Thoracic aorta (tissue), 2 donors: ENCODE results near the gene SAPCD2. TPM values are rescaled to one million over a fixed set of nuclear protein-coding genes. Genes with fewer than 3 reads are reported as not detected.

ENCODE experiments used
- ATAC-seq: fragments of 150-250 bp; one replicate; pipeline ENCODE4 v1.8.0; 2017; ENCODE audit warnings: low read depth; ENCODE audit not compliant: insufficient number of reproducible peaks, low FRiP score
- DNase-seq: peaks from one replicate; pipeline ENCODE4 v3.0.0-alpha.2; 2020; ENCODE audit warnings: low spot score
- H3K27ac ChIP-seq, 2 donors: fragments of 200-600 bp; sonication (generic); 1 replicate in 1 of 2; 2 replicates in 1 of 2; pipeline ENCODE4 v1.5.1; 2016; ENCODE audit warnings: mild to moderate bottlenecking in 2 of 2, moderate library complexity in 2 of 2
- H3K27me3 ChIP-seq: fragments of 200-600 bp; sonication (generic); replicated peaks from 2 replicates; pipeline ENCODE4 v1.6.0; 2016; ENCODE audit warnings: mild to moderate bottlenecking; ENCODE audit not compliant: insufficient read depth
- H3K36me3 ChIP-seq: fragments of 200-600 bp; sonication (generic); one replicate; pipeline ENCODE4 v1.5.1; 2016
- H3K4me1 ChIP-seq, 2 donors: fragments of 200-600 bp; sonication (generic); 1 replicate in 1 of 2; 2 replicates in 1 of 2; pipeline versions ENCODE4 v1.5.1 to v1.6.0; 2016; ENCODE audit warnings: low read depth in 2 of 2, mild to moderate bottlenecking in 1 of 2; ENCODE audit not compliant: control insufficient read depth in 1 of 2
- H3K4me3 ChIP-seq: fragments of 200-600 bp; sonication (generic); 2 replicates; pipeline ENCODE4 v1.5.1; 2016; ENCODE audit warnings: mild to moderate bottlenecking
- H3K9me3 ChIP-seq: fragments of 200-600 bp; sonication (generic); 2 replicates; pipeline ENCODE4 v1.5.1; 2016
- total RNA-seq, 2 donors: library from RNA; depleted of rRNA; stranded (reverse); fragments of >200 nt; gene quantifications; one replicate each; pipeline versions ENCODE4 v1.1.0 to v1.2.3, GENCODE V29; 2016
- TF ChIP-seq, protein P1 (sequence below): fragments of 200-600 bp; sonication (generic); IDR thresholded peaks from one replicate; pipeline ENCODE4 v1.5.1; 2019; ENCODE audit warnings: antibody characterized with exemption

The SAPCD2 gene
- total RNA-seq, 2 donors from 2014 or later: 0.41 to 0.92 TPM

DNA sequence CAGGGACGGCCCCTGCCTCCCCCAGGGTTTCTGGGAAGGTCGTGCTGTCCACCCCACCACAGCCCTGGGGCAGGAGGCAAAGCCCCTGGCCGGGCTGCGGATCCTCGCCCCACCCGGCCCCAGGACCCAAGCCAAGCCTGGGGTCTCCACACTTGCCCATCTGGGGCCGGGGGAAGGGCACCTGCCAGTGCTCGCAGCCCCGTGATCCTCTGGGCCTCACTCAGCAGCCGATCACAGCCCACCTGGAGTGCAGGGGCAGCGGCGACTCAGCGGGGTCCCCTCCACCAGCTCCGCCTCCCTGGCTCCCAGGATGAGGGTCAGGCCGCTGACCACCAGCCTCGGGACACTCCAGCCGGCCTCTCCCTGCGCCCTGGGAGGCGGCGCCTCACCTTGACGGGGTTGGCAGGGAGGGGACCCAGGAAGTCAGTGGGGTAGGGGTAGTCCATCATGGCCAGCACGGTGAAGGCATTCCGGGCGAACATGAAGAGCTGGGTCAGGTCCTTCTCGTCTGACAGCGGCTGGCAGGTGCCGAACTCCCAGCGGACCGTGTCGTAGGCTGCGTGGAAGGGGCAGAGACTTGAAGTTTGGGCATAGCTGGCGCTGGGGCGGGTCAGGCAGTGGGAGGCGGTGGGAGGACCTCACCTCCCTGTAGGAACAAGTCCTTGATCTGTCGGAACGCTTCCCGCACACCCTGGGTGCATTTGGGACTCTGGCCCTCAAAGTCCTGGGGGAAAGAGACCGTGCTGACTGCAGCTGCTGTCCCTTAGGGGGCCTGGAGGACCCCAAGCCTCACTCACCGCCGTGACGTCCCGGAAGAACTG is 42.4 kb upstream of the SAPCD2 start:
- DNase-seq: no peak
- H3K36me3 ChIP-seq: peaks cover 8% of the 10 kb centered on the region
- ATAC-seq: no peak
- H3K27ac ChIP-seq: no peak overlapping the region
- TF ChIP-seq, protein P1, sequence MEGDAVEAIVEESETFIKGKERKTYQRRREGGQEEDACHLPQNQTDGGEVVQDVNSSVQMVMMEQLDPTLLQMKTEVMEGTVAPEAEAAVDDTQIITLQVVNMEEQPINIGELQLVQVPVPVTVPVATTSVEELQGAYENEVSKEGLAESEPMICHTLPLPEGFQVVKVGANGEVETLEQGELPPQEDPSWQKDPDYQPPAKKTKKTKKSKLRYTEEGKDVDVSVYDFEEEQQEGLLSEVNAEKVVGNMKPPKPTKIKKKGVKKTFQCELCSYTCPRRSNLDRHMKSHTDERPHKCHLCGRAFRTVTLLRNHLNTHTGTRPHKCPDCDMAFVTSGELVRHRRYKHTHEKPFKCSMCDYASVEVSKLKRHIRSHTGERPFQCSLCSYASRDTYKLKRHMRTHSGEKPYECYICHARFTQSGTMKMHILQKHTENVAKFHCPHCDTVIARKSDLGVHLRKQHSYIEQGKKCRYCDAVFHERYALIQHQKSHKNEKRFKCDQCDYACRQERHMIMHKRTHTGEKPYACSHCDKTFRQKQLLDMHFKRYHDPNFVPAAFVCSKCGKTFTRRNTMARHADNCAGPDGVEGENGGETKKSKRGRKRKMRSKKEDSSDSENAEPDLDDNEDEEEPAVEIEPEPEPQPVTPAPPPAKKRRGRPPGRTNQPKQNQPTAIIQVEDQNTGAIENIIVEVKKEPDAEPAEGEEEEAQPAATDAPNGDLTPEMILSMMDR: no peak
- H3K4me3 ChIP-seq: no peak overlapping the region
- no peaks in the 10 kb centered on the region for H3K9me3 ChIP-seq
- no peaks in the 10 kb centered on the region for H3K27me3 ChIP-seq
- peaks cover 5 to 19% of the 10 kb centered on the region in 2 donors for H3K4me1 ChIP-seq

DNA sequence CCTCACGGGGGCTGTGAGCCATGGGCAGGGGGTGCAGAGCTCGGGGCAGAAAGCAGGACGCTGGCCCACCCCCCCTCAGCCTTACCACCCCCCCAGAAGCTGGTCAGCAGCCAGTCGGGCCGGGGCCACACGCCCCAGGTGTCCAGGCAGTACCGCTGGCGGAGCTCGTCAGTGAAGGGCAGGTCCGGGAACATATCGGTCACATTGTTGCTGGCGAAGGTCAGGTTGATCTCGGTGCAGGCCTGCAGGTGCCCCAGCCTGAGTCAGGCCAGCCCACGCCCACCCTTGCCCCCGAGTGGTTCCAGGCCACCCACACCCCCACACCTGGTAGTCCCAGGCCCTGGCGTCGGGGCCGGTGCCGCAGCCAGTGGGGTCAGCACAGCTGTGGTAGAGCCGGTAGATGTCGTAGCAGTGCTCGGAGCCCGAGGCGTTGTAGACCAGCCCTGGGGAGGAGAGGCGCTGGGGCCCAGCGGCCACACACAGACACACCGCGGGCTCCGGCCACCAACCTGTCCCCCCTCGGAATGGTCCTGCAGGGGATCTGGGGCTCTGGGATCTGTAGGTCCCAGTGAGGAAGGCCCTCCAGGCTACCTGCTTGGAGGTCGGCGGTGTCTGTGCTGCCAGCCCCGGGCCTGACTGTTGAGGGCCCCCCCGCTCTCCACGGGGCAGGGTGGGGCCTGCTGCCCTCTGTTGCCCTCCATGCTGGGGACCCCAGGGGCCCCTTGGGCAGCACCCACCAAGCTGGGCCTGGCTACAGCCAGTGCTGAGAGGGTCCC is 41.6 kb upstream of the SAPCD2 start:
- ATAC-seq: no peak
- H3K9me3 ChIP-seq: no peaks in the 10 kb centered on the region
- TF ChIP-seq, protein P1: no peak

DNA sequence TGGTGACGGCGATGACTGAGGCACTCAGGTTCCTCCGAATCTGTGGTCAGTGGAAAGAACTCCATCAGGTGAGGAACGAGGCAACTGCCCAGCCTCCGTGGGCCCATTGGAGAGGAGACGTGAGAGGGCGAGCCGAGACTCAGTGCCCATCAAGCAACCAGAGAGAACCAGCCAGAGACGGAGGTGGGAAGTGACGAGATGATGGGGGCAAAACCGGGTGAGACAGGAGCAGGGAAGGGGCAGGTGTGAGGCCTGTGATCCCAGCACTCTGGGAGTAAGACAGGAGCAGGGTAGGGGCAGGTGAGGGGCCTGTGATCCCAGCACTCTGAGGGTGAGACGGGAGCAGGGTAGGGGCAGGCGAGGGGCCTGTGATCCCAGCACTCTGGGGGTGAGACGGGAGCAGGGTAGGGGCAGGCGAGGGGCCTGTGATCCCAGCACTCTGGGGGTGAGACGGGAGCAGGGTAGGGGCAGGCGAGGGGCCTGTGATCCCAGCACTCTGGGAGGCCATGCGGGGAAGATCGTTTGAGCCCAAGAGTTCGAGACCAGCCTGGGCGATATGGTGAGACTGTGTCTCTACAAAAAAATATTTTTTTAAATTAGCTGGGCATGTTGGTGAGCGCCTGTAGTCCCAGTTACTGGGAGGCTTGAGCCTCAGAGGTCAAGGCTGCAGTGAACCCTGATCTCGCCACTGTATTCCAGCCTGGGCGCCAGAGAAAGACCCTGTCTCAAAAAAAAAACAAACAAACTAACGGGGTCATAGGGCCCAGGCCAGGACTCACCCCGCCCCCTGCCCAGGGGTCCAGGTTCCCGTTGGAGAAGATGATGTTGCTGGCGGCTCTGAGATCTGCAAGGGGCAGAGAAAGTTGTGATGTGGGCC is 40.8 kb upstream of the SAPCD2 start:
- no peak overlapping the region for H3K4me3 ChIP-seq
- TF ChIP-seq, protein P1: no peak
- H3K4me1 ChIP-seq: peaks cover 5 to 19% of the 10 kb centered on the region in 2 donors
- H3K27ac ChIP-seq: no peak overlapping the region
- no peaks in the 10 kb centered on the region for H3K27me3 ChIP-seq
- no peak for DNase-seq
- peaks cover 23% of the 10 kb centered on the region for H3K36me3 ChIP-seq
- no peak for ATAC-seq
- no peaks in the 10 kb centered on the region for H3K9me3 ChIP-seq

More for the DNA sequence above, 41.6 kb upstream of the SAPCD2 start:
- DNase-seq: no peak
- Histone ChIP-seq H3K36me3 (peaks cover 15% of the 10 kb centered on the region), H3K27me3 (no peaks in the 10 kb centered on the region), H3K4me3 (no peak overlapping the region), H3K27ac (no peak overlapping the region), H3K4me1 (peaks cover 5 to 19% of the 10 kb centered on the region in 2 donors)

DNA sequence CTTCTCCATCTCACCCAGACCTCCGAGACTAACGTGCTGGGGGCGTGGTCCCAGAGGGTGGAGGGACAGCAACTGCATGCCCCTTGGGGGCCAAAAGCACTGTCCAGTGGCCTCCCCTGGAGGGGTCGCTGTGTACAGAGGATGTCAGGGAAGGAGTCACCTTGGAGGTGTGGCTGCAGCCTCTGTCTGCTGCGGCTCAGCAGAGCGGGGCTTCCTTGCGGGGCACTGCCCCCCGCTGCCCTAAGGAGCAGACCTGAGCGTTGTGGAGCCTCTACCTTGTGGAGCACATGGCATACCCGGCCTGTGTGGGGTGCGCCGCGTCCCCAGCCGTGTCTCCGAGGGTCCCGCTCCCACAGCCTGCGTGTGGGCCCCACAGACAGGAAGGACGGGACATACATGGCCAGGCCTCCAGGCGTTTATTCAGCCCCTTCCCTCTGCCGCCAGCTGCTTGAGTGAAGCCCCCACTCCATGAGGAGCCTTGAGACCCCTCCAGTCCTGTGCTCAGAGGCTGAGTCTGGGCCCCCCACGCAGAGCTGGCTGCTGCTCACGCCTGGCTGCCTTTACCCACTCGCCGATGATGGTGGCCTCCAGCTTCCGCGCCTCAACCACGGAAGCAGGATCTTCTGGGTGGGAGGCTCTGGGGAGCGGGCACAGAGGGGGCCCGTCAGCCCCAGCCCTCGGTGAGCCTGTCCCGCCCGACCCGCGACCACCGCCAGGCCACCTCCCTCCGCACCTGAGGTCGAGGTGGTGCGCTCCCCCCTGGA is 40.0 kb upstream of the SAPCD2 start:
- peaks cover 5 to 11% of the 10 kb centered on the region in 2 donors for H3K4me1 ChIP-seq
- H3K9me3 ChIP-seq: no peaks in the 10 kb centered on the region
- H3K27me3 ChIP-seq: no peaks in the 10 kb centered on the region
- no peak overlapping the region for H3K27ac ChIP-seq
- TF ChIP-seq, protein P1: no peak
- H3K4me3 ChIP-seq: no peak overlapping the region
- peaks cover 23% of the 10 kb centered on the region for H3K36me3 ChIP-seq
- DNase-seq (no peak), ATAC-seq (no peak)
